Activated CD4-positive, alpha-beta memory T cell treated with anti-CD3 and anti-CD28 coated beads, Interleukin-2, amount 10 ng/mL, durations not matched to agents 7 days and 5 days (primary cell): ENCODE results near the gene BSPRY. TPM values are rescaled to one million over a fixed set of nuclear protein-coding genes. Genes with fewer than 3 reads are reported as not detected.
A peak's percentile ranks its signal among the peaks of the same experiment; 100 is the strongest.
"Not testable (repeated sequence)": the region's sequence is repeated elsewhere in the genome, so short reads cannot be mapped to it uniquely, and the experiment has no call there.

Experiments
- CTCF ChIA-PET: fragments of 350-600 bp; sonication (Branson Sonifier 250); formaldehyde crosslinking; loops from one replicate; lab custom pipeline; 2021; ENCODE audit warnings: antibody characterized with exemption, inconsistent platforms; lab: Charles Lee
- POLR2A ChIA-PET: fragments of 350-600 bp; sonication (Branson Sonifier 250); formaldehyde crosslinking; loops from one replicate; lab custom pipeline; 2021; ENCODE audit warnings: antibody characterized with exemption; lab: Charles Lee
- DNase-seq: peaks from one replicate; pipeline ENCODE4 v3.0.0-alpha.2; 2020
- H3K27ac Mint-ChIP-seq: one replicate; pipeline ENCODE4 v1.8.0; 2021; ENCODE audit warnings: mild to moderate bottlenecking, mixed read lengths
- H3K27me3 Mint-ChIP-seq: one replicate; pipeline ENCODE4 v1.8.0; 2021; ENCODE audit warnings: mixed read lengths
- H3K36me3 Mint-ChIP-seq: one replicate; pipeline ENCODE4 v1.8.0; 2021; ENCODE audit warnings: low read depth, mixed read lengths
- H3K4me1 Mint-ChIP-seq: one replicate; pipeline ENCODE4 v1.8.0; 2021; ENCODE audit warnings: mixed read lengths
- H3K4me3 Mint-ChIP-seq: one replicate; pipeline ENCODE4 v1.8.0; 2021; ENCODE audit warnings: mild to moderate bottlenecking, mixed read lengths
- H3K9me3 Mint-ChIP-seq: one replicate; pipeline ENCODE4 v1.8.0; 2021; ENCODE audit warnings: mixed read lengths
- total RNA-seq, 2 experiments: library from RNA; stranded (reverse); gene quantifications; one replicate each; pipeline ENCODE4 v1.2.3, GENCODE V29; 2021

BSPRY gene
- total RNA-seq, 2 experiments from 2014 or later = 7.1 to 7.3 TPM

DNA sequence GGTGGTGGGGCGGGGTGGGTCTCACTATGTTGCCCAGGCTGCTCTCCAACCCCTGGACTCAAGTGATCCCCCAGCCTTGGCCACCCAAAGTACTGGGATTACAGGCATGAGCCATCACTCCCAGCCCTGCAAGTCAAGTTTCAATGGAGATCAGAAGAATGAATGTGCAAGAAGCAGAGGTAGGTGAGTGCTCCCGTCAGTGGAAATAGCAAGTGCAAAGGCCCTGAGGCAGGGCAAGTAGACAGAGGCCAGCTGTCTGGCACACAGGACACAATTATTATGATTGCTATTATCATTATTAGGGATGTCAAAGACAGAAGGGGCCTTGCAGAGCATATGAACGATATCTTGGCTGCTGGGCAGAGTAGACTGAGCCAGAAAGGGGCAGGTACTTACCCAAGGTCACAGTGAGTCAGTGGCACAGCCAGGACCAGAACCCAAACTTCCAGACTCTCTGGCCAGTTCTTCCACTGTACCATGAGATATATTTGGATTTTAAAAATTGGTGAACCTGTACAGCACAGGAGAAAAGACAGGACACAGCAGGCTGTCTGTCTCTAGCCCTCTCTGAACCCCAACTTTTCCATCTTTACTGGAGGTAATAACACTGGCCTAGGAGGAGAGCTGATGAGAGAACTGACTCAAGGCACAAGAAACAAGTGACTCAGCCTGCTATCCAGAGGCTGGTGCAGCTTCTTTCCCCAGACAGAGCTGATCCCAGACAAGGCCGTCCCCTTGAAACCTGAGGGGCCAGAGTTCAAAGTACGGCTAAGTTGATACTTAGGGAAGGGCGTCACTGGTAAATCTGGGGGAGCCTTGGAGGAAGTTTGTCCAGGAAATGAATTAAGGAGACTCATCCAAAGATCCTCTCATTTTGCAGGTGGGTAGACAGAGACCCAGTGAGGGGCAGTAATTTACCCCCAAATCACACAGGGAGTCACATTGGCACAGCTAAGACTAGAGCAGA is 26.0 kb downstream of the BSPRY start:
- DNase-seq = no peak
- Mint-ChIP-seq H3K4me1 (peaks cover 16% of the 10 kb centered on the region), H3K27ac (peak overlapping the region; percentile 52), H3K4me3 (peak overlapping the region; percentile 76), H3K36me3 (peaks cover 21% of the 10 kb centered on the region), H3K27me3 (no peaks in the 10 kb centered on the region), H3K9me3 (no peaks in the 10 kb centered on the region)
- ChIA-PET CTCF (interaction anchor here (1.0 kb wide), 1 partner anchor 30 kb away, joined by 3 read pairs; no protein-coding TSS in a partner anchor), POLR2A (interaction anchor here (1.9 to 2.3 kb wide), 3 partner anchors 27 to 35 kb away, joined by 7 to 25 read pairs (median 8); partner anchors contain the start of genes C9orf43, POLE3 and WDR31)

DNA sequence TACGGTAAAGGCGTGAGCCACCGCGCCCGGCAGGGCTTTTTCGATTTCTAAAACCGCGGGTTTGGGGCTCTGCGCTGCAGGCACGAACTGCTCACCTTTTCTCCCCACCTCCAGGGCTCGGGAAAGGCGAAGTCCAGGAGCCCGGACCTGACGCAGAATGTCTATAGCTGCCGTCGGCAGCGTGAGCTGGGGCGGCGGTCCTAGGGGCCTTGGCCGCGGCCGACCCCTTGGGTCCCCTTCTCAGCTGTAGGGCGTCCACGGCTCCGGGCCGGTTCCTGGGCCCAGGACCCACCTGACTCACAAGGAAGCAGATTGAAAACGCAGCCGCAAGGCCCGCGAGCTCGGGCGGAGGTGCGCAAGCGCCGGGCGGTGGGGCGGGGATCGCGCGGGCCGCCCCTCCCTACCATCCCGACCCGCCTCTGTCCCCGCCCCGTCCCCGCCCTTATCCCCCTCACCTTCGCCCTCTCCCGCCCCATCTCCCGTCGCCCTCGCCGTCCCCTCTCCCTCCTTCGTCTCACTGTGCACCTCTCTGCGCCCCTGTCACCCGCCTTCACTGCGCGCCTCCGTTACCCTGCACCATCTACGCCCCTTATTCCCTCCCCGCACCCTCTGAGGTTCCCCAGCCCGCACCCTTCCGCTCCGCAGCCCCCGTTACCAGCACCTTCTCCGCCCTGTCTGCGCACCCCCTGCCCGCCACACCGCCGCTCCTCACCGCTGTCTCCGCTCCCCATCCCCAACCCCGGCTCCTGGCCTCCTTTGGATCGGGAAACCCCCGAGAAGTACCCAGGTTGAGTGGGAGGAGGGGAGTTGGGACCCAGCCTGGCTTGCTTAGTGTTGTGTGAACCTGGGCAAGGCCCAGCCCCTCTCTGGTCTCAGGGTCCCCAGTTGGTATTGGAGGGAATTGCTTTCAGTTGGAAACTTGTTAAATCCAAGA is 27.6 kb downstream of the BSPRY start, which contains the start of gene HDHD3:
HDHD3 (minus strand) TSS at position 353 of the 934 bp plus-strand sequence. CDS start 2,632 bp downstream, outside the sequence.
- Mint-ChIP-seq H3K4me1 (peaks cover 24% of the 10 kb centered on the region), H3K27ac (peak within 1 kb of the TSS; percentile 67), H3K36me3 (peaks cover 21% of the 10 kb centered on the region), H3K27me3 (no peaks in the 10 kb centered on the region), H3K9me3 (no peaks in the 10 kb centered on the region), H3K4me3 (peak within 1 kb of the TSS; percentile 76)
- CTCF ChIA-PET = interaction anchor here (0.8 to 1.5 kb wide), 7 partner anchors 12 to 281 kb away, joined by 3 to 9 read pairs (median 4); partner anchors contain the start of genes ALAD, C9orf43, CDC26 and POLE3
- POLR2A ChIA-PET = interaction anchor here (0.7 to 2.3 kb wide), 11 partner anchors 9 to 102 kb away, joined by 3 to 25 read pairs (median 5); partner anchors contain the start of genes ALAD, C9orf43, CDC26 and POLE3
- DNase-seq = peak; percentile 85

DNA sequence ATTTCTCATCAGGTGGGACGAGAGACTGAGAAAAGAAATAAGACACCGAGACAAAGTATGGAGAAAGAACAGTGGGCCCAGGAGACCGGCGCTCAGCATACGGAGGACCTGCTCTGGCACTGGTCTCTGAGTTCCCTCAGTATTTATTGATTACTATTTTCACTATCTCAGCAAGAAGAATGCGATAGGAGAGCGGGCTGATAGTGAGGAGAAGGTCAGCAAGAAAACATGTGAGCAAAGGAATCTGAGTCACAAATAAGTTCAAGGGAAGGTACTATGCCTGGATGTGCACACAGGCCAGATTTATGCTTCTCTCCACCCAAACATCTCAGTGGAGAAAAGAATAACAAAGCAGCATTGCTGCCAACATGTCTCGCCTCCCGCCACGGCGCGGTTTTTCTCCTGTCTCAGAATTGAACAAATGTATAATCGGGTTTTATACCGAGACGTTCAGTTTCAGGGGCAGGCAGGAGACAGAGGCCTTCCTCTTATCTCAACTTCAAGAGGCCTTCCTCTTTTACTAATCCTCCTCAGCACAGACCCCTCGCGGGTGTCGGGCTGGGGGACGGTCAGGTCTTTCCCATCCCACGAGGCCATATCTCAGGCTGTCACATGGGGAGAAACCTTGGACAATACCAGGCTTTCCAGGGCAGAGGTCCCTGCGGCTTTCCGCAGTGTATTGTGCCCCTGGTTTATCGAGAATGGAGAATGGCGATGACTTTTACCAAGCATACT is 29.9 kb downstream of the BSPRY start:
- H3K27ac Mint-ChIP-seq, H3K4me3 Mint-ChIP-seq, H3K27me3 Mint-ChIP-seq, POLR2A ChIA-PET, H3K9me3 Mint-ChIP-seq, DNase-seq, CTCF ChIA-PET: not testable (repeated sequence)
- H3K36me3 Mint-ChIP-seq = peaks cover 11% of the 10 kb centered on the region
- H3K4me1 Mint-ChIP-seq = peaks cover 24% of the 10 kb centered on the region

DNA sequence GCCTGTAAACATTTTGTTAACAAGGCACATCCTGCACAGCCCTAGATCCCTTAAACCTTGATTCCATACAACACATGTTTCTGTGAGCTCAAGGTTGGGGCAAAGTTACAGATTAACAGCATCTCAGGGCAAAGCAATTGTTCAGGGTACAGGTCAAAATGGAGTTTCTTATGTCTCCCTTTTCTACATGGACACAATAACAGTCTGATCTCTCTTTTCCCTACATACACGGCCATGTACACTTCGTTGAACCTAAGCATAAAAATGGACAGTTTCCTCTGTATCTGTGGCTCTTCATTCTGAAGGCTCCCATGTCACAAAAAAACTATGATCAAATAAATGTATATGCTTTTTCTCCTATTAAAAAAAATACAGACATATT is 30.5 kb downstream of the BSPRY start:
- H3K4me3 Mint-ChIP-seq, H3K27ac Mint-ChIP-seq, POLR2A ChIA-PET, DNase-seq, H3K36me3 Mint-ChIP-seq, H3K9me3 Mint-ChIP-seq, H3K27me3 Mint-ChIP-seq, CTCF ChIA-PET: not testable (repeated sequence)
- peaks cover 21% of the 10 kb centered on the region for H3K4me1 Mint-ChIP-seq

DNA sequence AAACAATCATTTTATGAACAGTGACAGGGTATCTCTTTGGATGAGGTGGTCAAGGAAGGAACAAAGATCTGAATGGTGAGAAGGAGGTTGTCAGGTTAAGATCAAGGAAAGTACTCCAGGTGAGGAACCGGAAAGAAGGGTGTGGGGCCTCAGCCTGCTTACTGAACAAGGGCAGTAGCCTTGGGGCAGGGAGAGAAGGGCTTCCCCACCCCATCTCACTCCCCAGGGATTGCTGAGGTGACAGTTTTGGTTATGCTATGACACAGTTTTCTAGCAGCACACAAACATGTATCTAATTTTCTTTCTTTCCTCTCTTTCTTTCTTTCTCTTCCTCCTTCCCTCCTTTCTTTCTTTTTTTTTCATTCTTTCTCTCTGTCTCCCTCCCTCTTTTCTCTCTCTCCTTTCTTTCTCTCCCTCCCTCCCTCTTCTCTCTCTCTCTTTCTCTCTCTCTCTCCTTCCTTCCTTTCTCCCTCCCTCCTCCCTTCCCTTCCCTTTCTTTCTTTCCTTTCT is 31.6 kb downstream of the BSPRY start:
- no peak for DNase-seq
- H3K4me1 Mint-ChIP-seq = peaks cover 11% of the 10 kb centered on the region
- no peak overlapping the region for H3K4me3 Mint-ChIP-seq
- H3K9me3 Mint-ChIP-seq = no peaks in the 10 kb centered on the region
- ChIA-PET CTCF (no interaction called here), POLR2A (no interaction called here)
- H3K36me3 Mint-ChIP-seq = peaks cover 3% of the 10 kb centered on the region
- H3K27me3 Mint-ChIP-seq = no peaks in the 10 kb centered on the region
- no peak overlapping the region for H3K27ac Mint-ChIP-seq

DNA sequence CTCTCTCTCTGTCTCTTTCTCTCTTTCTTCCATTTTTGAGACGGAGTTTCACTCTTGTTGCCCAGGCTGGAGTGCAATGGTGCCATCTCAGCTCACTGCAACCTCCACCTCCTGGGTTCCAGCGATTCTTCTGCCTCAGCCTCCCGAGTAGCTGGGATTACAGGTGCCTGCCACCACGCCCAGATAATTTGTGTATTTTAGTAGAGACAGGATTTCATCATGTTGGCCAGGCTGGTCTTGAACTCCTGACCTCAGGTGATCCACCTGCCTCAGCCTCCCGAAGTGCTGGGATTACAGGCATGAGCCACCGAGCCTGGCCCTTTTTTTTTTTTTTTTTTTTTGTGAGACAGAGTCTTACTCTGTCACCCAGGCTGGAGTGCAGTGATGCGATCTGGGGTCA is 32.1 kb downstream of the BSPRY start:
- H3K4me3 Mint-ChIP-seq, H3K36me3 Mint-ChIP-seq, CTCF ChIA-PET, H3K27ac Mint-ChIP-seq, H3K27me3 Mint-ChIP-seq, POLR2A ChIA-PET, H3K9me3 Mint-ChIP-seq, DNase-seq: not testable (repeated sequence)
- peaks cover 11% of the 10 kb centered on the region for H3K4me1 Mint-ChIP-seq

DNA sequence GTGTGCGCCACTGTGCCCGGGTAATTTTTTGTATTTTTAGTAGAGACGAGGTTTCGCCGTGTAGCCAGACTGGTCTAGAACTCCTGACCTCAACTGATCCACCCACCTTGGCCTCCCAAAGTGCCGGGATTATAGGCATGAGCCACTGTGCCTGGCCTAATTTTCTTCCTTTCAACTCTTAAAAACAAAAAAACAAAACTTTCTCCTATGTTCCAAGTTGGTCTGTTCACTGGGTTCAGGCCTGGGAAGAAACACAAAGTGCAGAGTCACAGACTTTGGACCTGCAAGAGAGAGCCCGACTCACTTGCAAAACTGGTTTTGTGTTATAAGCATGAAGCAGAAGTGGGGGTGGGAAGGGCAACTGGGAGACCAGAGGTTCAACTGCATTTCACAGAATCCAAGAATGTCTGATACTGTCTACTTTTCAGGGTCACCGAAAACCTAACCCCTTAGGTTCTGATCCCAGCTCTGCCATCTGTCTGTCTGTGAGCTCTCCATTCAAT is 32.6 kb downstream of the BSPRY start:
- no peak for DNase-seq
- H3K27me3 Mint-ChIP-seq = no peaks in the 10 kb centered on the region
- H3K27ac Mint-ChIP-seq = no peak overlapping the region
- H3K9me3 Mint-ChIP-seq = no peaks in the 10 kb centered on the region
- ChIA-PET CTCF (no interaction called here), POLR2A (no interaction called here)
- peaks cover 6% of the 10 kb centered on the region for H3K36me3 Mint-ChIP-seq
- peaks cover 11% of the 10 kb centered on the region for H3K4me1 Mint-ChIP-seq
- H3K4me3 Mint-ChIP-seq = no peak overlapping the region

DNA sequence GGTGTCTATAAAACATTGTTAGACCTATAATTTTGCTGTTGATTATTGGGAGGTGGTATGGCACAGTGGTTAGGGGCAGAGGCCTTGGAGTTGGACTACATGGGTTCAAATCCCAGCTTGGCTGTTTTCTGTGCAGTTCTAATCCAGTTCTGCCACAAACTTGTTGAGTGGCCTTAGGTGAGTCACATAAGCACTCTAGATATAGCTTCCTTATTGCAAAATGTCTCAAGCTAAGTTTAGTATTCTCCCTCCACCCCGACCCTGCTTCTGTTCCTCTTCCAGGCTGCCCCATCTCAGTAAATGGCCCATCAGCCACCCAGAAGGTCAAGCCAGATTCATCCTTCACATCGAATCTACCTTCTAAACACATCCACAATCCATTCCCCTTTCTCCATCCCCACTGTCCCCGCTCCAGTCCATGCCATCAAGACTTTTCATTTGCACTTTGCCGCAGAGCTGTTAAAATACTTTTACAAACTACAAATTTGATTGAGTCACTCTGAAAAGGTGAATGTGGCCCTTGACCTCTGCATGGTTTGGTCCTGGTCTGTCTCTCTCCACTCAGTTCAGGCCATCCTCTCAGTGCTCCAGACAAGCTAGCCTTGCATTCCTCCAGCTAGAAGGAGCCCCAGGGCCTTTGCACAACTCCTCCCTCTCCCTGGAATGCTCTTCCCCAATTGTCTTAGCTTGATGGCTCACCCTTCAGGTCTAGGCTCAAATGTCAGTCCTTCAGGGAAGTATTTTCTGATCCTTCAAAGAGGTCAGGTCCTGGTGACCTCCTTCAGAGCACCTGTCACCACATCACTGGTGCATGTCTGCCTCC is 37.4 kb downstream of the BSPRY start:
- no peaks in the 10 kb centered on the region for H3K27me3 Mint-ChIP-seq
- DNase-seq = no peak
- H3K27ac Mint-ChIP-seq = no peak overlapping the region
- no peaks in the 10 kb centered on the region for H3K4me1 Mint-ChIP-seq
- CTCF ChIA-PET = interaction anchor here (0.6 to 1.9 kb wide), 3 partner anchors 14 to 93 kb away, joined by 3 to 7 read pairs (median 3); partner anchors contain the start of genes ALAD, C9orf43 and POLE3
- POLR2A ChIA-PET = interaction anchor here (1.1 kb wide), 1 partner anchor 37 kb away, joined by 3 read pairs; the partner anchor contains the start of gene BSPRY
- no peaks in the 10 kb centered on the region for H3K9me3 Mint-ChIP-seq
- H3K4me3 Mint-ChIP-seq = no peak overlapping the region
- peaks cover 18% of the 10 kb centered on the region for H3K36me3 Mint-ChIP-seq

DNA sequence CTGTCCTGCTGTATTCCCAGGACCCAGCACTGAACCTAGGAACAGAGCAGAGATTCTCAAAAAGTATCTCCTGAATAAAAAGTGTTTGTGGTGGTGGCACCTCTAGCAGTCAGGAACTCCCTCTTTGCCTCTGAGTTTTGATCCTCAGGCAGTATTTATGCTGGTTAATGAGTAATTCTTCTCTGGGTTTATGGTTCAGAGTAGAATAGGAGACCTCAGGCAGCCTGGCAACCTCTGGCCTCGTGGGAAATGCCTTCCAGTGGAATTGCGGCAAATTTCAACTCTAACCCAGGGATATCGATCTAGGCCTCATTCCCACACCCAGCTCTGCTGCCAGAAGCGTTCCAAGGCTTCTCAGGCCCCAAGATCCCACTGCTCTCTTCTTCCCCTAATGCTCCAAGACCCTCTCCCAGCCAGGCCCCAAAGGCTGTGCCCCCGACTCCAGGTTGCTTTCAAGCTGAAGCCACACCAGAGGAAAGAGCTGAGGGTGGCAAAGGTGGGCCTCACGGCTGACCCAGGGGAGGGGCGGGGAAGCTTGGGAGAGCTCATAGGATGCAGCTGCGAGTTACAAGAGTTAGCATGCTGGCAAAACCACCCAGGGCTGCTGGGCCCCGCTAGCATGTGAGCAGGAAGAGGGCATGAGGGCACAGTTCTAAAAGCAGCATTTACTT is 38.4 kb downstream of the BSPRY start:
- H3K27me3 Mint-ChIP-seq = no peaks in the 10 kb centered on the region
- H3K4me3 Mint-ChIP-seq = no peak overlapping the region
- H3K36me3 Mint-ChIP-seq = peaks cover 24% of the 10 kb centered on the region
- H3K4me1 Mint-ChIP-seq = no peaks in the 10 kb centered on the region
- H3K9me3 Mint-ChIP-seq = no peaks in the 10 kb centered on the region
- CTCF ChIA-PET = interaction anchor here (1.9 kb wide), 1 partner anchor 13 kb away, joined by 7 read pairs; the partner anchor contains the start of gene ALAD
- H3K27ac Mint-ChIP-seq = no peak overlapping the region
- POLR2A ChIA-PET = interaction anchor here (1.1 kb wide), 1 partner anchor 38 kb away, joined by 3 read pairs; the partner anchor contains the start of gene BSPRY
- DNase-seq = no peak

DNA sequence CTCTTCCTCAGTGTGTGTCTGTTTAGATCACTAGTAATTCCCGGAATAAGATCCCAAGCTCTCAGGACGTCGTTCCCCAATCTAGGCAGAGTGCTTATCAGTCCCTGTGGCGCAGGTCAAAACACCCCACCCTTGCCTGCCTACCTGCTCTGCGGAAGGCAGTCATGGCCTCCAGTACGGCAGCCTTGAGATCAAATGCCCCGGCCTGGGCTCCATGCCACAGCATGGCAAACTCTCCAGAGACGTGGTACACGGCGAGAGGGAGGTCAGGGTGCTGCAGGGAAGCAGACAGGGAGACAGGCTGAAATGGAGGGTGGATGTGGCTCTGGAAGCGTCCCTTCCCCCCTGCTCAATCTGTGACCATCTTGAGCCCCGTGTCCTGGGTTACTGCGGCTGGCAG is 39.5 kb downstream of the BSPRY start:
- POLR2A ChIA-PET = interaction anchor here (1.8 kb wide), 1 partner anchor 13 kb away, joined by 5 read pairs; the partner anchor contains the start of gene ALAD
- no peaks in the 10 kb centered on the region for H3K4me1 Mint-ChIP-seq
- no peak overlapping the region for H3K27ac Mint-ChIP-seq
- no peak for DNase-seq
- no peaks in the 10 kb centered on the region for H3K9me3 Mint-ChIP-seq
- H3K36me3 Mint-ChIP-seq = peaks cover 24% of the 10 kb centered on the region
- H3K4me3 Mint-ChIP-seq = no peak overlapping the region
- CTCF ChIA-PET = interaction anchor here (1.1 kb wide), 1 partner anchor 12 kb away, joined by 3 read pairs; the partner anchor contains the start of gene HDHD3
- H3K27me3 Mint-ChIP-seq = no peaks in the 10 kb centered on the region
